ENCODE data around the gene GGTA1.
A peak's percentile ranks its signal among the peaks of the same experiment; 100 is the strongest.
"Not testable (repeated sequence)": the region's sequence is repeated elsewhere in the genome, so short reads cannot be mapped to it uniquely, and the experiment has no call there.

Gene GGTA1

GRCh38 chr9:121437891-121438290 is 61.8 kb downstream of the GGTA1 start:
- H3K4me3 ChIP-seq (ENCODE audit: low read depth, low read length), result no peak overlapping the region
- no peak for DNase-seq (ENCODE audit: low read depth)

- not testable (repeated sequence) for DNase-seq (ENCODE audit: low read depth)
Observed at GRCh38 chr9:121437046-121437445, 62.6 kb downstream of the GGTA1 start.

GRCh38 chr9:121434969-121435368 is 64.7 kb downstream of the GGTA1 start:
- peak; percentile 32 for DNase-seq (ENCODE audit: low read depth)
- no peak overlapping the region for H3K4me3 ChIP-seq (ENCODE audit: low read depth, low read length)

More at GRCh38 chr9:121437046-121437445, 62.6 kb downstream of the GGTA1 start:
- H3K4me3 ChIP-seq (ENCODE audit: low read depth, low read length), result not testable (repeated sequence)

- H3K4me3 ChIP-seq (ENCODE audit: low read depth, low read length), result no peak overlapping the region
- DNase-seq (ENCODE audit: low read depth), result no peak
Observed at GRCh38 chr9:121427899-121428298, 71.7 kb downstream of the GGTA1 start.

- no peak for DNase-seq (ENCODE audit: low read depth)
- no peak overlapping the region for H3K4me3 ChIP-seq (ENCODE audit: low read depth, low read length)
Observed at GRCh38 chr9:121424024-121424432, 75.6 kb downstream of the GGTA1 start.

- H3K4me3 ChIP-seq (ENCODE audit: low read depth, low read length), result no peak overlapping the region
- no peak for DNase-seq (ENCODE audit: low read depth)
Observed at GRCh38 chr9:121411993-121412392, 87.7 kb downstream of the GGTA1 start.

- H3K4me3 ChIP-seq (ENCODE audit: low read depth, low read length), result no peak overlapping the region
Observed at GRCh38 chr9:121405899-121406298, 93.7 kb downstream of the GGTA1 start.

More at GRCh38 chr9:121405899-121406298, 93.7 kb downstream of the GGTA1 start:
- no peak for DNase-seq (ENCODE audit: low read depth)
